ENCODE data around the gene FEN1.

- TF ChIP-seq FOXK2 (IDR thresholded peaks at IDR 0.05) (no peak), FOXM1 (IDR thresholded peaks at IDR 0.05; ENCODE audit: borderline replicate concordance) (no peak)
Observed at GRCh38 chr11:61775106-61775505, 17.6 kb upstream of the FEN1 start.
